Muscle layer of duodenum (tissue), 2 donors: ENCODE results near the gene HRCT1.
A peak's percentile ranks its signal among the peaks of the same experiment; 100 is the strongest.

ENCODE experiments used
- H3K27ac ChIP-seq: one replicate; pipeline ENCODE4 v1.7.0; 2013; ENCODE audit warnings: mild to moderate bottlenecking, low read length
- H3K27me3 ChIP-seq: one replicate; pipeline ENCODE4 v1.7.0; 2013; ENCODE audit warnings: low read depth, mild to moderate bottlenecking, control low read depth, low read length
- H3K36me3 ChIP-seq, 2 donors: one replicate each; pipeline ENCODE4 v1.7.0; 2013; ENCODE audit warnings: low read length in 2 of 2, control low read depth in 1 of 2, mild to moderate bottlenecking in 1 of 2; ENCODE audit not compliant: insufficient read depth in 2 of 2, control insufficient read depth in 1 of 2
- H3K4me1 ChIP-seq, 2 donors: one replicate each; pipeline ENCODE4 v1.7.0; 2013; ENCODE audit warnings: low read length in 2 of 2, mild to moderate bottlenecking in 2 of 2, control low read depth in 1 of 2, moderate library complexity in 1 of 2; ENCODE audit not compliant: insufficient read depth in 2 of 2, control insufficient read depth in 1 of 2
- H3K4me3 ChIP-seq, 2 donors: one replicate each; pipeline ENCODE4 v1.7.0; 2013; ENCODE audit warnings: low read length in 2 of 2, low read depth in 1 of 2, mild to moderate bottlenecking in 1 of 2
- H3K9me3 ChIP-seq, 2 donors: one replicate each; pipeline ENCODE4 v1.7.0; 2013; ENCODE audit warnings: low read length in 2 of 2, control low read depth in 1 of 2, mild to moderate bottlenecking in 1 of 2; ENCODE audit not compliant: control insufficient read depth in 1 of 2
- donor health status: healthy.

Gene HRCT1

GRCh38 chr9:35905912-35906679, at the start of gene HRCT1:
HRCT1 (plus strand) TSS chr9:35906202; CDS start chr9:35906288, 86 bp downstream.
- Histone ChIP-seq H3K27ac (peak within 1 kb of the TSS; percentile 88), H3K4me1 (peaks cover 48 to 69% of the 10 kb centered on the region in 2 donors), H3K27me3 (no peaks in the 10 kb centered on the region), H3K36me3 (peaks cover 0 to 4% of the 10 kb centered on the region in 2 donors), H3K9me3 (no peaks in the 10 kb centered on the region), H3K4me3 (peak within 1 kb of the TSS; percentile 3 to 39)

- Histone ChIP-seq H3K4me1 (no peaks in the 10 kb centered on the region), H3K27ac (no peak overlapping the region), H3K36me3 (peaks cover 0 to 13% of the 10 kb centered on the region in 2 donors), H3K27me3 (no peaks in the 10 kb centered on the region), H3K4me3 (no peak overlapping the region), H3K9me3 (no peaks in the 10 kb centered on the region)
Measured at GRCh38 chr9:35856206-35856605, 49.8 kb upstream of the HRCT1 start.

- no peaks in the 10 kb centered on the region for H3K4me1 ChIP-seq
- H3K27me3 ChIP-seq, result no peaks in the 10 kb centered on the region
- no peak overlapping the region for H3K4me3 ChIP-seq
- no peak overlapping the region for H3K27ac ChIP-seq
- H3K9me3 ChIP-seq, result no peaks in the 10 kb centered on the region
- peaks cover 0 to 13% of the 10 kb centered on the region in 2 donors for H3K36me3 ChIP-seq
Measured at GRCh38 chr9:35856882-35857281, 49.1 kb upstream of the HRCT1 start.

- Histone ChIP-seq H3K4me3 (no peak overlapping the region), H3K9me3 (no peaks in the 10 kb centered on the region), H3K27ac (no peak overlapping the region), H3K36me3 (peaks cover 0 to 6% of the 10 kb centered on the region in 2 donors), H3K4me1 (no peaks in the 10 kb centered on the region), H3K27me3 (no peaks in the 10 kb centered on the region)
Measured at GRCh38 chr9:35858458-35858857, 47.5 kb upstream of the HRCT1 start.

GRCh38 chr9:35859310-35859989, 46.6 kb upstream of the HRCT1 start:
- H3K27ac ChIP-seq, result no peak overlapping the region
- H3K9me3 ChIP-seq, result no peaks in the 10 kb centered on the region
- H3K4me3 ChIP-seq, result no peak overlapping the region
- H3K36me3 ChIP-seq, result no peaks in the 10 kb centered on the region
- no peaks in the 10 kb centered on the region for H3K27me3 ChIP-seq
- H3K4me1 ChIP-seq, result no peaks in the 10 kb centered on the region

GRCh38 chr9:35859990-35860339, 46.0 kb upstream of the HRCT1 start:
- Histone ChIP-seq H3K27ac (no peak overlapping the region), H3K27me3 (no peaks in the 10 kb centered on the region), H3K9me3 (no peaks in the 10 kb centered on the region), H3K4me3 (no peak overlapping the region), H3K4me1 (no peaks in the 10 kb centered on the region), H3K36me3 (no peaks in the 10 kb centered on the region)

- Histone ChIP-seq H3K4me1 (no peaks in the 10 kb centered on the region), H3K27me3 (no peaks in the 10 kb centered on the region), H3K4me3 (no peak overlapping the region), H3K36me3 (no peaks in the 10 kb centered on the region), H3K27ac (no peak overlapping the region), H3K9me3 (no peaks in the 10 kb centered on the region)
Measured at GRCh38 chr9:35861161-35861897, 44.7 kb upstream of the HRCT1 start.

- H3K4me1 ChIP-seq, result no peaks in the 10 kb centered on the region
- H3K27ac ChIP-seq, result no peak overlapping the region
- no peak overlapping the region for H3K4me3 ChIP-seq
- H3K36me3 ChIP-seq, result no peaks in the 10 kb centered on the region
- no peaks in the 10 kb centered on the region for H3K9me3 ChIP-seq
- no peaks in the 10 kb centered on the region for H3K27me3 ChIP-seq
Measured at GRCh38 chr9:35862328-35862727, 43.7 kb upstream of the HRCT1 start.

- H3K36me3 ChIP-seq, result no peaks in the 10 kb centered on the region
- H3K27me3 ChIP-seq, result no peaks in the 10 kb centered on the region
- H3K9me3 ChIP-seq, result no peaks in the 10 kb centered on the region
- no peaks in the 10 kb centered on the region for H3K4me1 ChIP-seq
- no peak overlapping the region for H3K4me3 ChIP-seq
- H3K27ac ChIP-seq, result no peak overlapping the region
Measured at GRCh38 chr9:35863583-35863982, 42.4 kb upstream of the HRCT1 start.

- Histone ChIP-seq H3K4me3 (no peak overlapping the region), H3K4me1 (no peaks in the 10 kb centered on the region), H3K36me3 (no peaks in the 10 kb centered on the region), H3K27me3 (no peaks in the 10 kb centered on the region), H3K27ac (no peak overlapping the region), H3K9me3 (no peaks in the 10 kb centered on the region)
Measured at GRCh38 chr9:35864695-35865255, 41.2 kb upstream of the HRCT1 start.

- Histone ChIP-seq H3K4me3 (no peak overlapping the region), H3K4me1 (no peaks in the 10 kb centered on the region), H3K27me3 (no peaks in the 10 kb centered on the region), H3K36me3 (no peaks in the 10 kb centered on the region), H3K9me3 (no peaks in the 10 kb centered on the region), H3K27ac (no peak overlapping the region)
Measured at GRCh38 chr9:35867538-35867937, 38.5 kb upstream of the HRCT1 start.
